Posterior vena cava (tissue), 2 donors: ENCODE measurements around the gene ELP4. TPM values are rescaled to one million over a fixed set of nuclear protein-coding genes. Genes with fewer than 3 reads are reported as not detected.

Source experiments
- DNase-seq: peaks from one replicate; pipeline ENCODE4 v3.0.0-alpha.2; 2020; ENCODE audit warnings: low spot score
- intact Hi-C, 2 donors: fragments of 100-400 bp; cut with DNase I; formaldehyde crosslinking; loops; one replicate each; pipeline versions ENCODE4 v1.14.1 to v1.14.2; 2022 to 2023
- total RNA-seq, 2 donors: library from RNA; stranded (reverse); fragmentation: NEBNext Ultra II Directional; extraction: Animal tissue kit (Norgen Biotek cat#: 25700); gene quantifications; one replicate each; pipeline ENCODE4 v1.2.1, GENCODE V29; 2021
- donor health status: DM: yes; HTN: yes; CAD: no.
- donor health status: DM: yes; HTN: yes; CAD: no.

ELP4 gene
- total RNA-seq, 2 donors from 2014 or later = 14.3 to 15.7 TPM

DNA sequence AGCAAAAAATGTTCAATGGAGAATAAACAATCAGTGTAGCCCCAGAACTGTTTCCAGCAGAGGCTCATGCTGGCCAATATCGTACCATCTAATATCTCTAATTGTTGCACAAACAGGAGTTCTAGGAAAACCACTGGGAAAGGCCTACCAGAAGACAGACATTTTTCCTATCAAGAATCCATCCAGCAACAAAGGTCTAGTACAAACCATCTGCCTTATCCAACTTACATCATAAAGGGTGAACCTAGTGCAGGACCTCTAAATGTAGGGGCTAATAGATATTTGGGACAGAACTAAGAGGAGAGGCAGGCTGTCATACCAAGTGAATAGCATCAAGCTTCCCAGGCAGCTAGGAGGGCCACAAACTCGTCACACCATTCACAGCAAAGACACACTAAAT lies 282.9 kb downstream of the ELP4 start:
- DNase-seq = no peak
- intact Hi-C loops = no loop called here

DNA sequence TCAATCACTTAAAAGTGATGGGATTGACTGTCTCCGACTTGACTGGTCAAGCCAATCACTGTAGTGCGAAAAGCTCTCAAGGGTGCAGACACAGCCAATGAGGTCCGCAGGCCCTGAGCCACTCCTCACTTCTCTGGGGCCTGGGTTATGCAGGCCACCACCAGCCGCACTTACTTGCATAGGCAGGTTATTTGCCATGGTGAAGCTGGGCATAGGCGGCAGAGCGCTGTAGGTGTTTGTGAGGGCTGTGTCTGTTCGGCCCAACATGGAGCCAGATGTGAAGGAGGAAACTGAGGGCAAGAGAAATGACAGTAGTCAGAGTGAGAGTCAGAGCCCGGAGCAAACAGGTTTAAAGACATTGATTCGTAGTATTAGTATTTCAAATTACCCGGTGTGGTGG lies 283.7 kb downstream of the ELP4 start:
- intact Hi-C loops = no loop called here
- no peak for DNase-seq

DNA sequence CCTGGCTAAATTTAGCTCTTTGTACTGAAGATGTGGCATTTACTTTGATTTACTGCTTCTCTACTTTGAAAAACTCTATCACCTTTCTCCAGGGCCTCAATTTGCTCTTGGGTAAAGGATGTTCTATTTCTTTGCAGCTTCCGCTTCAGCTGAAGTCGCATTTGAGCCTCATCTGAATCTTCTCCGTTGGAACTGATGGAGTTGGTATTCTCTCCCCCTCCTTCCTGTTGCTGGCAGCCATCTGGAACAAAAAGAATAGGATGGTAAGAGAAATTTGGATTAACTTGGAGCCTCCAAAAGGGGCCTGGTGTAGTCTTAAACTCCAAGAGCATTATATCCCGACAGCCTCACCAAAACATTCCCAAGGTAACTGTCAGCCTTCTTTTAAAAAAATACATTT lies 285.0 kb downstream of the ELP4 start:
- intact Hi-C loops = no loop called here
- no peak for DNase-seq

DNA sequence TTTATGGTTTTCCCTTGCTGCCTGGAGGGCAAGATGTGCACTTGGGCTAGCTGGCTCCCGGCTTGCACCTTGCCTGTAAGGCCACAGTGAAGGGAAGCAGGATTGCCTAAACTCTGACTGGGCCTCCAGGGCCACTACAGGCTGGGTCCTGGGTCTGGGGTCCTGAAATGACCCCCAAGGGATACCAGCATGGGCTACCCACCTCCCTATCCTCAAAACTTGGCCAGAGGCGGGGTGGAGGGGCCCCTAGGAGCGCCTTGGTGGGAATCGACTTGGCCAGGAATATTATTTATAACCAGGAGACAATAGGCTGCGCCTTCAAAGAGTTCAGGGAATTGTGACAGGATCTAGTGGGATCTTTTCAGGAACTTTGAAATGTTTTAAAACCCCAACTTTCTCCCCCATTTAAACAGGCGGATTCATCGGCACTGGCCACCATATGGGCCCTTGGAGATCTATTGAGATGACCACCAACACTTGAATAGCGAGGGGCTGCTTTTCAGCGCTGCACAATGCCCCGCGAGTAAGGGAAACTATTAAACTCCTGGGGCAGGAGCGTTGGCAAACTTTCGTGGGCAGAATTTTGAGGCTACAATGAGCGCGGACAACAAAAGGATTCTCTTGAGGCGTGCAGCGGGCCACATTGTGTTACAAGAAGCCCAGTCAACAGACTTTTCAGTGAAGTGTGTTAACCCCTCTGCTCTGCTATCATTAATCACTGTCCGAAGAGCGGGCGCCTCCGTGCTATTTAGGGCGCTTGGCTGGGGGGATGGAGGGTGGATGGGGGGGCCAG lies 286.3 kb downstream of the ELP4 start:
- intact Hi-C loops = no loop called here
- no peak for DNase-seq

DNA sequence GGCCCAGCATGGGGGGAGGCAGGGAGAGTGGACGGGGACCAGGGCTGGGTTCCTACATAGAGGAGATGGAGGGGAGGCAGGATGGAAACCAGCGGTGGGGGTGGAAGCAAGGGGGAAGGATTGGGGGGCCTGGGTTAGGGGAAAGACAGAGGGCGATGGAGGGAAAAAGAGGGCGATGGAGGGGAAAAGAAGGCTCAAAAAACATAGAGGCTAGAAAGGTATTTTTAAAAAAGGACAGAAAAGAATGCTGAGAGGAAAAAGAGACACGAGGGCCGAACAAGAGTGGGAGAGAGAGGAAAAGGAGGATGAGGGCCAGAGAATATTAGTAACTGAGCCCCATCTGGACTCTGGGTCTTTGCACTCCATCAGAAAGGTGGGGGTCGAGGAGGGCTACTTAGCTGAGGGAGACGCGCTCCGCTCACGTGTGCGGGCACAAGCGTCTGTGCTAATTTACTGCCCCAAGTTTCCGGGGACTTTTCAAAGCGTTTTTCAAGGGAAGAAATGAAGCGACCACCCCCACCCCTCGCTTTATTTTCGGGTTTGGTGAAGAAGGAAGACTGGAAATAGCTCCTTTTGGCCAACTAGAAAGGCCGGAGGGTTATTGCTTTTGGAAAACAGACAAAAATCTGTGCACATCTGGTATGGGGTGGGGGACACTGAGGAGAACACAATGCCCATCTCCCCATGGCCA lies 287.1 kb downstream of the ELP4 start:
- DNase-seq = no peak
- intact Hi-C loops = no loop called here

DNA sequence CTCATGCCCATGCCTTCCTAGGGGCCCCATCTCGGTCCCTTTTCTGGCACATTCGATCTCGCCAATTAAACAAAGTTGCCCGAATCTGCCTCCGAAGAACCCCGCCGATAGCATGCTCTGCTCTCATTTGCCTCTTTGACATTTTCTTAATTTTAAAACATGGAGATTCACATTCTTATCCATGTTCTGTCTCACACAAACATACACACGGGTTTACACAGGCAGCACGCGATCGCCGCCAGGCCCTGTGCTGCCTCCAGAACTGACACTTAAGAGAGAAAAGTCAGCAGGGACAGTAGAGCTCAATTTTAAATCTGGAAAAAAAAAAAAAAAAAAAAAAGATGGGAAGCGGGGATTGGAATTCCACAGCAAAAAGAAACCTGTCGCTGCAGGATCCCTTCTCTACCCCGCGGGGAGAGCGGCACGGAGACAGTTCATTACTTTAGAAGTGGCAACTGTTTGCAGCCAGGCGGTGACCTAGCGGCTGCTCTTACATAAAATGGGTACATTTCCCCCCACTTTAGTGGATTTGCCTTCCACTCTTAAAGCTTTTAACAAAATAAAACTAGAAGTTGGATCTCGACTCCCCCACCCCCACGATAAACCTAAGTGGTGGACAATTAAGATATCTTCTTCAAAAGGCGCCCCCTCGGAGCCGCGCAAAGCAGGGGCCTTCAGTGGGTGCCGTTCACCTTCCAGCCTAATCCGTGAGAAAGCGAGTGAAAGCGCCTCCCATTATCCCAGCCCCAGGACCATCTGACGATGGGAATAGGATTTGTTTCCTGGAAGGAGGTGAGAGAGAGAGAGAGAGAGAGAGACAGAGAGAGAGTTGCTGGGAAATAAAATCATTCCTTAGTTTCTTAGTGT lies 287.9 kb downstream of the ELP4 start:
- intact Hi-C loops = loop anchor here in 1 of 2 donors (2.0 kb wide), 1 partner anchor 21 kb away; no protein-coding TSS in a partner anchor
- no peak for DNase-seq

DNA sequence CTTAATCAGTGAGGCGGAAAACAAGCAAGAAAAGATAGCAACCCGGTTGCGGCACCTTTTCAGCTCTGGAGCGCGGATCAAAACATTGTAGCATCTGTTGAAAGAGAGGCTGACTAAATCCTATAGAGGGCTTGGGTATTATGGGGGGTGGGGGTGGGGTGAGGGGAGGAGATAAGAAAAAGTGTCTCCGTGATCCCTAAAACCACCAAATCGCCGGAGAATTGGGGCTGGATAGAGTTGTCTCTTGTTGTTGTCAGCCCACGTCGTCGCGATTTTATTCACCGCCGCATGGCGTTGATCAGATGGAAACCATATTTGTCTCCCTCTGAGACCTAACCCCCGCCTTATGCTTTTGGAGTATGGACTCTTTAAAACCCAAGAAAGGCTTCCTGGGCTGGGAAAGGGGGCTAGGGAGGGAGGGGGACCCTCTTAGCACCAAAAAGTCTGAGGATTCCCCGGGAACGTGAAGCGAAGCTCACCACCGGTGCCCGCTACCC lies 288.5 kb downstream of the ELP4 start:
- DNase-seq = no peak
- intact Hi-C loops = loop anchor here in 1 of 2 donors (2.0 kb wide), 1 partner anchor 21 kb away; no protein-coding TSS in a partner anchor

DNA sequence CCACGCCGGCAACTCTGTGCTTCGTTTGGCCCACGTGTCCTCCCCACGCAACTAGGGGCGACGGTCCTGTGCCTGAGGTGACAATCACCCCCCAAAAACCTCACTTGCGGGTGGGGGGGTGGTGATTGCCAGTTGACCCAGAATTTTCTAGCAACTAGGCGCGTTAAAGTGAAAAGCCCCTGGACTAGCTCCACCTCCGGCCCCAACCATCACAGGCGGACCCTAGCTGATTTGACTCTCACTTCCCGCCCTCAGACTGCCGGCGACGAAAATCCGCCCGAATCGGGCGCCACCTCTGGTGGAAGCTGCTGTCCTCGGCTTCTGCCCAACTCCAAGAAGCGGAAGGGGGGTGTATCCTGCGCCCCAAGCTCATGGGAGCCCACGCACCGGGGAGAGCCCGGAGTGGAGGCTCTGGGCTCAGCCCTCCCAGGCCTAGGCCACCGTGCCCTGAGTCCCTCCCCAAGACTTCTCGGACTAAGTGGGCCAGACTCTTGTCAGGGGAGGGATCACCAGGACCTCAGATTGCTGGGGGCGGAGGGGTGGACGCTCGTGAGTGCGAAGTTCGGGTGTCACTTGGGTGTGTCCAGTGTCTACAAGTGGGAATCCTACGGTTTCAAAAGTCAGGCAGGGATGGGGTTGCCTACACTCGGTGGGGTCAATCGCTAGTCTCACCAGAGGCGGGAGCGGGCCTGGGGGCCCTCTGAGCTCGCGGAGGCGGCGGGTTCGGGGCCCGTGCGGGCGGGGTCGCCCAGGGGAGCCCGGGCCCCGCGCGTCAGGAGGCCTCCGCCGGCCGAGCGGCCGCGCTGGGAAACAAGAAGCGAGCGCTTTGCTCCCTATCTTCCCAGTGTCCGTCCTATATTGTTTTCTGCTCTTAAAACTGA lies 289.2 kb downstream of the ELP4 start:
- DNase-seq = peak; percentile 75
- intact Hi-C loops = loop anchor here in 1 of 2 donors (2.0 kb wide), 1 partner anchor 20 kb away; no protein-coding TSS in a partner anchor

DNA sequence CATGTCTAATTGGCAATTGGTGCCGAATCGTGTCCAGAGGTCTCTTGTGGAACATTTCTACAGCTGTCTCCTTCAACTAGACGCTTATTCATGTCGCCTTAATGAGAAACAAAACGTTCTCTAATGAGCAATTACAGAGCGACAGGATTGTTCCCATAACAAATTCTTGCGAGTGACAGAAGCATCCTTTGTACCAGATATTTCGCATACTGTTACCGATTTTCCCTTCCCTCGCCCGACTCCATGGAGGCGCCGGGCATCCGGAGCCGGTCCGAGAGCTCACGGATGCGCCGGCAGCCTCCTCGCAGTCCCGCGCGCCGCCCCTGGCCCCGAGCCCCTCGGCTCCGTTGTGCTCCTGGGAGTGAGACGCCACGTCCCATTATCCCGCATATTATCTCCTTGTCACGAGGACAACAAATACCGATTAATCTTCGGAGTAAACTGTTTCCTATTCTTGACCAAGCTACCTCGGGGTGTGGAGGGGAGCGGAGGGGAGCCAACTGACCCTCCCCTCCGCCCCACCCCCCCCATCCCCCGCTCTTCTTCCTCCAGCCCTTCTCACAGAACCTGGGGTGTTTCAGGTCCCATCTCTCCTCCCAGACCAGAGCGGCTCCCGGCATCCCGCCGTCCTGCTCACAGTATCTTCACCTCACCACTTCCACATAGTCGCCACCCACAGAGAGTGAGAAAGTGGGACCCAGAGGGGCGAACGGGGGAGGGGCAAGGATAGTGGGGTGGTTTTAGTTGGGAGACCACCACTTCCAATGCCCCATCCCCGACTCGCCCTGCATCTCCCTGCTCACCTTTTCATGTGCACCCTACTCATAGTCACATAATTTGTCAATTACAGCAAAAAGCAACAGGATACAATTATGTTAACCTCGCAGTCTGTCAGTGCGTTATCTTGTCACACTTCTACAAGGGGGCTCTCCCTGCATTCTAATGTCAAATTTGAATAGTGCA lies 290.1 kb downstream of the ELP4 start:
- intact Hi-C loops = loop anchor here in 1 of 2 donors (2.0 kb wide), 1 partner anchor 19 kb away; no protein-coding TSS in a partner anchor
- no peak for DNase-seq

DNA sequence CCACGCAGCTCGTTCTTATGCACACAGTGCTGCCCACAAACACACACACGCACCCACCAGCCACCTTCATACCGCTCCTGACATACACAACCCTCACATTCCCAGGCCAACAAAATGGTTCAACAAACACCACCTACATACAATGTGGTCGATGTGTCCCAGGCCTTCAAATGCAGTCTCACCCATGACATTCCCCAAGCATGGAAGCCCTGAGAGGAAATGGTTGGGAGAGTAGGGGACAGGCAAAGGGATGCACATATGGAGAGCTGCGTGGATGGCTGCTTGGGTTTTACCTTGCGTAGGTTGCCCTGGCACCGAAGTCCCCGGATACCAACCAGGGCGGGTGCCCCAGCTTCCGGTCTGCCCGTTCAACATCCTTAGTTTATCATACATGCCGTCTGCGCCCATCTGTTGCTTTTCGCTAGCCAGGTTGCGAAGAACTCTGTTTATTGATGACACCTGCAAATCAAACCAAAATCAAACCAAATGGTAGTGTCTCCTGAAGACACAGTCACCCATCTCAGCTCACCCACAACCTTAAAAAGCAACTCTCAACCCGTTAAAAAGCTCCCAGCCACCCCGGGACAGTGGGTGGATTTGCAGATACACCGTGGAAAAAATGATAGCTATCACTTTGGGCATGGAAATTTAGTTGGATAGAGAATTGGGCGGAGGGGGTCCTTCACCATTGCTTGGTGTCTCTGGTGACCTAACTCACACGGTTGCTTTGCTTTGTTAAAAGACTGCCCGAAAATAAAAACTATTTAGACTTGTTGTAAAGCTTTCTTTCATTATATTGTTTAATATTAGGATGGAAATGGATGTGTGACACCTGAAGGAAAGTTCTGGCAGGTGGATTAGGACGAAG lies 291.1 kb downstream of the ELP4 start:
- intact Hi-C loops = no loop called here
- DNase-seq = no peak

DNA sequence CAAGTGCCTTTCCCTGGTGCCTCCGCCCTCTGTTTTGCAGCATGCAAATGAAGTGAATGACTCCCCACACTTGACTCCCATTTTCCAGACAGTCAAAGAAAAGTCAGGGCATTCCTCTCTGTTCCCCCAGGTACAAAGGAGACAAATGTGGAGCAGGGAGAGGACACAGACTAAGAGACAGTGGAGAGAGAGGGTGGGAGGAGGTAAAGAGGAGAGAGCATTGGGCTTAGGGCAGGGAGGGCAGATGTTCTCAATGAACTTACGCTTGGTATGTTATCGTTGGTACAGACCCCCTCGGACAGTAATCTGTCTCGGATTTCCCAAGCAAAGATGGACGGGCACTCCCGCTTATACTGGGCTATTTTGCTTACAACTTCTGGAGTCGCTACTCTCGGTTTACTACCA lies 291.7 kb downstream of the ELP4 start:
- no peak for DNase-seq

DNA sequence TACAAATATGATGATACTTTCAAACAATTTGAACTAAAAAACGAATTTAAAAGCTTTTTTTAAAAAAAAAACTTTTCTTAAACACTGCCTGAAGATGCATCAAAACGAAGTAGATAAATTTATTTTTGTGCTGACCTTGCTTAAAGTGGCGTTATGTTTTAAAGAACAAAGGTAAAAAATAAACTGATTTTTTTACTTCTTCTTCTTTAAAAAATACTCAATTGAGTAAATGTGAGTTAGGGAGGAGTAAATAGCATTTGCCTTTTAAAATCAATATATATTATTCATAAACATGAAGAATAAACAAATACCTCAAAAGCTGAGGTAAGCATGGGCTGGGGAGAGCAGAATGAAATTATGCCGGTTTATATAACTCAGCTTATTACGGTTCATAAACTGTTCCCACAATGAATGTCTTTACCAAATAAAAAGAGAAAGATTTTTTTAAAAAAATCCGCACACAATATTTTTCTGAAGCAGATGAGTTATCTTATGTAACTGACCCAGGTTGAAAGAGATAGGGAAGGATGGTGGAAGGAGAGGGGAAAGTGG lies 292.5 kb downstream of the ELP4 start:
- DNase-seq = no peak
- intact Hi-C loops = no loop called here

More for the DNA sequence above, 291.7 kb downstream of the ELP4 start:
- intact Hi-C loops = no loop called here

DNA sequence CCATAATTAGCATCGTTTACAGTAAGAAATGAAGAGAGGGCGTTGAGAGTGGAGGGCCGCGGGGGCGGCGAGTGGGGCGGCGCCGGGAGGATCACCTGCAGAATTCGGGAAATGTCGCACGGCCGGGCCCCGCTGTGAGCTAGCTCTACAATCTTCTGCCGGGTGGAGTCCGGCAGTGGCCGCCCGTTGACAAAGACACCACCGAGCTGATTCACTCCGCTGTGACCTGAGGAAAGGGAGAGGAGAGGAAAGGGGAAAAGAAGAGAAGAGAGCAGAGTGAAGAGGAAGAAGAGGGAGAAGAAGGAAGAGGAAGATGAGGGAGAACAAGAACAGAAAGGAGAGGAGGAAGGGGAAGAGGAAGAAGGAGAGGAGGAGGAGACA lies 293.0 kb downstream of the ELP4 start:
- intact Hi-C loops = no loop called here
- no peak for DNase-seq

DNA sequence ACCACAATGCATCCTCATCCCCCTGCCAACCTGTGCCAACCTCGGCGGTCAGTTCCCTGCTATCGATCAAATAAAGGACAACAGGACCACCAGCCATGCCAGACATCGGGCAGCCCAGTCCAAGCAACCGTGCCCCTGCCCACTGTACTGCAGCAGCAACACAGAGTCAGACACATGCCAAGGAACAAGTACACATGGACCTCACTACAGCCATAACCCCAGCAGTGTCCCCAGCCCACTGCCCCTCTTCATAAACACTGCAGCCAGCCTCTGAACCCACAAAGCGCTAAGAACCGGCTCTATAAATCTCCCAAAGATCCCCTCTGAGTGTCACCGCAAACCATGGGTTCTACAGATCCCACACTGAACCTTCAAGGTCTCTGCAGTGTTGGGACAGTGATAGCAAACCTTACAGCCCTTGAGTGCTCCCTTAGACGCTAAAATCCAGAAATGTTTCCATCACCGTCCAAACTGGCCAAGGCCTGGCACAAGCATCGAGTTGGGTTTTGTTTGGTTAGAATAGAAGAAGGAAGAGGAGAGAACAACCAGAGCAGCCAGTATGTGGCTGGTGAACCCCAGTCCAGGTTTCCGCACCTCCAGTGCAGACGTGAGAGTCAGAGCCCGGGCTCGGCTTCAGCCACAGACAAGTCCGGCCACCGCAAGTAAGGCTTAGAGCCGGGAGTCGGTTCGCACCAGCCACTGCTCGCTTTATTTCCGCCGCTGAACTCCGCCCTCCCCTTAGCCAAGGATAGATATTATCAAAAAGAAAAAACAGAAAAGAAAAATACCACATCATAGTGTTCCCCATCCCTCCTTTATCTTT lies 293.6 kb downstream of the ELP4 start:
- intact Hi-C loops = no loop called here
- DNase-seq = no peak

DNA sequence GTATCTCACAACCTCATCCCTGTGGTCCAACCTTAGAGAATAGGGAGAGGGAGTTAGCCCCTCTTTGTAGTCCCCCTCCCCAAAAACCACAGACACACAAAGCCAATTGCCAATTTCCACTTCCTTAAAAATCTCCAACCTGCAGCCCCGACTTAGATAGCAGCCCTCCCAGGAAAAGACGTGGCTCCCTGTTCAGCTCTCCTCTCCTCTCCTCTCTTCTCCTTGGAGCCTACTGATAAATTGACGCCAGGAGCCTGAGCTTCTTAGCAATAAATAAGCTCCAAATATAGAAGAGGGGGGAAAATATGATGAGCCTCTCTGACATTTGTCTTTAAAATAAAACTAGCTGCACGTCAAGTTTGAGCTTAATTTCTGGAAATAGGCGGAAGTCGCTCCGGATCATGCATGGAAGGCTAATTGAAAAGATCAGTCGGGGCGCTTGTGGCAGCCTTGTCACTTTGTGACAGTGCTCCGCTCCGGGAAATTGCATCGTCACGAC lies 294.3 kb downstream of the ELP4 start:
- intact Hi-C loops = no loop called here
- DNase-seq = no peak
